NB4 (cell line): ENCODE data around the gene ACSS2.

Experiments used
- CTCF ChIP-seq: IDR thresholded peaks from one replicate; pipeline ENCODE4 v1.5.1; 2012; ENCODE audit warnings: low read depth, low read length
- MAX ChIP-seq: IDR thresholded peaks from 2 replicates; pipeline ENCODE4 v1.6.1; 2011; ENCODE audit warnings: low read depth, low read length
- POLR2A ChIP-seq: IDR thresholded peaks from 2 replicates; pipeline ENCODE4 v1.6.1; 2011; ENCODE audit warnings: mild to moderate bottlenecking; ENCODE audit not compliant: insufficient read length; ENCODE audit errors: extremely low read depth

GRCh38 chr20:34861386-34862084 lies 14.9 kb upstream of the ACSS2 start:
- TF ChIP-seq CTCF (no peak), MAX (no peak), POLR2A (no peak)
